ENCODE results near the gene RNF114.

The RNF114 gene

DNA sequence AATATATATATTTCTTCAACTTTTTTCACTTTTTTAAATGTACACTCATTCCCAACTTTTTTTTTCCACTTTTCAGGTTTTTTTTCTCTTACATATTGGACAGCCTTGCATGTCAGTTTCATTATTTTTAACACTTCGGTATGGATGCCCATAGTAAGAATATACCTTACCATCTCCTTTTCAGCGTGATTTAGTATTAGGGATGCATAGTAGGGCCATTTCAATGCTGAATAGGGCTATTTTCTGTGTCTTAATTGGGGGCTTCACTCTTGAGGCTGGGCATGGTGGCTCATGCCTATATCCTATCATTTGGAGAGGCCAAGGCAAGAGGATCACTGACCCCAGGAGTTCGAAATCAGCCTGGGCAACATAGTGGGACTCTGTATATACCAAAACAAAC lies 6.7 kb downstream of the RNF114 start:
- DNase-seq (ENCODE audit: low spot score): no peak
- TF ChIP-seq, protein P1, sequence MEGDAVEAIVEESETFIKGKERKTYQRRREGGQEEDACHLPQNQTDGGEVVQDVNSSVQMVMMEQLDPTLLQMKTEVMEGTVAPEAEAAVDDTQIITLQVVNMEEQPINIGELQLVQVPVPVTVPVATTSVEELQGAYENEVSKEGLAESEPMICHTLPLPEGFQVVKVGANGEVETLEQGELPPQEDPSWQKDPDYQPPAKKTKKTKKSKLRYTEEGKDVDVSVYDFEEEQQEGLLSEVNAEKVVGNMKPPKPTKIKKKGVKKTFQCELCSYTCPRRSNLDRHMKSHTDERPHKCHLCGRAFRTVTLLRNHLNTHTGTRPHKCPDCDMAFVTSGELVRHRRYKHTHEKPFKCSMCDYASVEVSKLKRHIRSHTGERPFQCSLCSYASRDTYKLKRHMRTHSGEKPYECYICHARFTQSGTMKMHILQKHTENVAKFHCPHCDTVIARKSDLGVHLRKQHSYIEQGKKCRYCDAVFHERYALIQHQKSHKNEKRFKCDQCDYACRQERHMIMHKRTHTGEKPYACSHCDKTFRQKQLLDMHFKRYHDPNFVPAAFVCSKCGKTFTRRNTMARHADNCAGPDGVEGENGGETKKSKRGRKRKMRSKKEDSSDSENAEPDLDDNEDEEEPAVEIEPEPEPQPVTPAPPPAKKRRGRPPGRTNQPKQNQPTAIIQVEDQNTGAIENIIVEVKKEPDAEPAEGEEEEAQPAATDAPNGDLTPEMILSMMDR (IDR thresholded peaks at IDR 0.05; ENCODE audit: borderline replicate concordance, control extremely low read depth, extremely low read depth, insufficient read depth, missing control alignments): no peak
- in situ Hi-C loops (cut with MboI; ENCODE audit: low sequenced_read_pairs, unreplicated experiment): no loop called here

DNA sequence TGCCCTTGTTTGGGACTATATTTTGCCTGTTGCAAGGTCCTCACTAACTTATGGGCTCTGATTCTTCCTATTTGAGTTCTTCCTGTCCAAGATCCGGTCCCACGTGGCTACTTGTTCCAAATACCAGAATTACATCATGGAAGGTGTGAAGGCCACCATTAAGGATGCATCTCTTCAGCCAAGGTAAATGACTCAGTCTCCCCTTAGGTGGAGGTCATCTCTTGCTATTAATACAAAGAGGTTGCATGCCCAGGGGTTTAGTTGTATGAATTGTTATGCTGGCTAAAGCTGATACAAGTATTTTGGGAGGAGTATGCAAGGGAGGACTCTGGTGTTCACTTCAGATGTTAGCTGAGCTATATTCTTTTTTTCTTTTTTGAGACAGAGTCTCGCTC lies 9.1 kb downstream of the RNF114 start:
- TF ChIP-seq, protein P1 (IDR thresholded peaks at IDR 0.05; ENCODE audit: borderline replicate concordance, control extremely low read depth, extremely low read depth, insufficient read depth, missing control alignments): no peak
- in situ Hi-C loops (cut with MboI; ENCODE audit: low sequenced_read_pairs, unreplicated experiment): no loop called here
- no peak for DNase-seq (ENCODE audit: low spot score)

DNA sequence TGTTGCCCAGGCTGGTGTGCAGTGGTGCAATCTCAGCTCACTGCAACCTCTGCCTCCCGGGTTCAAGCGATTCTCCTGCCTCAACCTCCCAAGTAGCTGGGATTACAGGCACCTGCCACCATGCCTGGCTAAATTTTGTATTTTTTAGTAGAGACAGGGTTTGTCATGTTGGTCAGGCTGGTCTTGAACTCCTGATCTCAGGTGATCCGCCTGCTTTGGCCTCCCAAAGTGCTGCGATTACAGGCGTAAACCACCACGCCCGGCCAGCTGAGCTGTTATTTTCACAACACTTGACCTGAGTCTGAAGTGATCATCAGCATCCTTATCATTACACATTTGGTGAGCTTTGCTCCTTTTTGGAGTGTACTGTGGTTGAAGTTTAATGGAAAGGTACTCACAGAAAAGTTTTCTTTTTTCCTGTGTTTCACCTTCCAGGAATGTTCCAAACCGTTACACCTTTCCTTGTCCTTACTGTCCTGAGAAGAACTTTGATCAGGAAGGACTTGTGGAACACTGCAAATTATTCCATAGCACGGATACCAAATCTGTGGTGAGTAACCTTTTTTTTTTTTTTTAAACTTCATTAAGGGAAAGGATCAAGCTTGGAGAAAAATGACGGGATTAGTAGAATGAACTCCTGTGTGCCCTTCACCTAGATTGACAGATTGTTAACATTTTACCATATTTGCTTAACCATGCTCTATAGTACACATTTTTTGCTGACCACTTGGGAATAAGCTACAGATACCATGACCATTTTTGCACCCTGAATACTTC lies 9.7 kb downstream of the RNF114 start:
- in situ Hi-C loops (cut with MboI; ENCODE audit: low sequenced_read_pairs, unreplicated experiment): no loop called here
- TF ChIP-seq, protein P1 (IDR thresholded peaks at IDR 0.05; ENCODE audit: borderline replicate concordance, control extremely low read depth, extremely low read depth, insufficient read depth, missing control alignments): no peak
- no peak for DNase-seq (ENCODE audit: low spot score)

DNA sequence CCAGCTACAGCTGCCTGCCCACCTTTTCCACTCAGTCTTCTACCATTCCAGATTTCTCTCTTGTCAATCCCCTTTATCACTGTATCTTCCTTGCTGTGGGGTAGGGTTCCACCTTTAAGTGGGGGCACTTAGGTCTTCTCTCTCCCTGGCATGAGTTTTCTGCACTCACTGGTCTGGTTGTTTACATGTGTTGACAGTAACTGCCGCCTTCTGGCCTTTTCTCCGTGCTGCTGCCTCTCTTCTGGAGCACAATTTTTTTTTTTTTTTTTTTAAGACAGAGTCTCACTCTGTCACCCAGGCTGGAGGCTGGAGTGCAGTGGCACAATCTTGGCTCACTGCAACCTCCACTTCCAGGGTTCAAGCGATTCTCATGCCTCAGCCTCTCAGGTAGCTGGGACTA lies 12.0 kb downstream of the RNF114 start:
- in situ Hi-C loops (cut with MboI; ENCODE audit: low sequenced_read_pairs, unreplicated experiment): no loop called here
- TF ChIP-seq, protein P1 (IDR thresholded peaks at IDR 0.05; ENCODE audit: borderline replicate concordance, control extremely low read depth, extremely low read depth, insufficient read depth, missing control alignments): no peak
- no peak for DNase-seq (ENCODE audit: low spot score)

DNA sequence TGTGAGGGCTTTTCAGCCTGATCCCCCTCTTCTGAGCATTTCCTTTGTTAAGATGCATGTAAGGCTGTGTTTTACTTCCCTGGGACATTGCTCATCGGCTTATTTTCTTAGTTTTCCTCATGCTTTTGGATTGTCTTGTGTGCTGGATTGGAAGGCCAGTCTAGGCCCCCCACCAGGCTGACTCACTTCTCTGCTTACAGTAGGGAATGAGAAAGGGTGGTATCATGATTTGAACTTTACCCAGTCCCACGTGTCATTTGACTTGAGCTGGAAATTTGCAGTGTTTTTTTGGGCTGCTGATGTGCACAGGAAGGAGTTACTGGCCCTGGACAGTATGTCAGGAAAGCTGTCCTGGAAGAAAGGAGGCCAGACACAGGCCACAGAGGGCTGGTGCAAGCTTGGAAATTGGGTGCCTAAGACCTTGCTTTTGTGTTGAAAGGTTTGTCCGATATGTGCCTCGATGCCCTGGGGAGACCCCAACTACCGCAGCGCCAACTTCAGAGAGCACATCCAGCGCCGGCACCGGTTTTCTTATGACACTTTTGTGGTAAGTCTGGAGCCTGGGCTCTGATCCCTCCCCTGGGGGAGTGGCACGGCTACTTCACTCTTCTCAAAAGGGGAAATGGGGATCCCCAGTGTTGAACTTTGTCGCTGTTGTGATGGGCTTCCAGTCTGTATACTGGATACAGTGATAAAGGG lies 12.8 kb downstream of the RNF114 start:
- in situ Hi-C loops (cut with MboI; ENCODE audit: low sequenced_read_pairs, unreplicated experiment): no loop called here
- no peak for DNase-seq (ENCODE audit: low spot score)
- TF ChIP-seq, protein P1 (IDR thresholded peaks at IDR 0.05; ENCODE audit: borderline replicate concordance, control extremely low read depth, extremely low read depth, insufficient read depth, missing control alignments): no peak

DNA sequence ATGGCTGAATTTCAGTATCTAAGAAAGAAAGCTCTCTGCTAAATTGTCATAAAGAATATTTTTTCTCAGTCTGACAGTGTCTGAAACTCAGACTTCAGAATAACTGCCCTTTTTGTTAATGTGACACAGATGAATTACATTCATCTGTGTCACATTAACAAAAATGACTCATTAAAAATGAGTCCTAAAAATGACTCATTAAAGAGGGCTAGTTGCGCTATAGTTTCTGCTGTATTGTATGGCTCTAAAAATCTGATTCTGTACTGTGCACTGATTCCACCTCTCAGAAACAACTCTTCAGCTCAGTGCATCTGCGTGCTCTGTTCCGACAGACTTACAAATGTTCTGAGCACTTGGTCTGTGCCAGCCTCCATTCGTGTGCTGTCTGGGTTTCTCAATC lies 15.0 kb downstream of the RNF114 start:
- TF ChIP-seq, protein P1 (IDR thresholded peaks at IDR 0.05; ENCODE audit: borderline replicate concordance, control extremely low read depth, extremely low read depth, insufficient read depth, missing control alignments): no peak
- DNase-seq (ENCODE audit: low spot score): no peak
- in situ Hi-C loops (cut with MboI; ENCODE audit: low sequenced_read_pairs, unreplicated experiment): loop anchor here (25.0 kb wide), 1 partner anchor 511 kb away; no protein-coding TSS in a partner anchor

Data from GM13976 (cell line).